HUDEP-2 (cell line): ENCODE data around the gene SKIC2.
"Not testable (repeated sequence)": the region's sequence is repeated elsewhere in the genome, so short reads cannot be mapped to it uniquely, and the experiment has no call there.

Source experiments
- DNase-seq, 76 experiments: peaks; one replicate each; lab custom pipeline; 2025; ENCODE audit not compliant: unreplicated experiment in 76 of 76; lab: John Stamatoyannopoulos, UW

SKIC2 gene

GRCh38 chr6:32002546-32003268 lies 43.7 kb downstream of the SKIC2 start:
- not testable (repeated sequence) for DNase-seq

- DNase-seq, result not testable (repeated sequence)
These were observed 44.3 kb downstream of the SKIC2 start for GRCh38 chr6:32003301-32003700.

GRCh38 chr6:32004393-32004792 lies 45.4 kb downstream of the SKIC2 start:
- not testable (repeated sequence) for DNase-seq

- not testable (repeated sequence) for DNase-seq
These were observed 46.0 kb downstream of the SKIC2 start for GRCh38 chr6:32004864-32005537.

- not testable (repeated sequence) for DNase-seq
These were observed 46.5 kb downstream of the SKIC2 start for GRCh38 chr6:32005538-32005880.

- DNase-seq, result not testable (repeated sequence)
These were observed 47.1 kb downstream of the SKIC2 start for GRCh38 chr6:32005991-32006529.

- DNase-seq, result not testable (repeated sequence)
These were observed 48.1 kb downstream of the SKIC2 start for GRCh38 chr6:32007086-32007485.

GRCh38 chr6:32008037-32008436 lies 49.1 kb downstream of the SKIC2 start:
- not testable (repeated sequence) for DNase-seq

GRCh38 chr6:32008616-32009015 lies 49.6 kb downstream of the SKIC2 start:
- DNase-seq, result not testable (repeated sequence)

- not testable (repeated sequence) for DNase-seq
These were observed 50.6 kb downstream of the SKIC2 start for GRCh38 chr6:32009537-32009936.

- DNase-seq, result not testable (repeated sequence)
These were observed 52.0 kb downstream of the SKIC2 start for GRCh38 chr6:32010856-32011530.

GRCh38 chr6:32012941-32013617 lies 54.1 kb downstream of the SKIC2 start:
- DNase-seq, result peak in 12 of 76 experiments; percentile 5 to 69 (median 28)

GRCh38 chr6:32013738-32014137 lies 54.8 kb downstream of the SKIC2 start:
- DNase-seq, result not testable (repeated sequence)

GRCh38 chr6:32014547-32014946 lies 55.6 kb downstream of the SKIC2 start, which contains the start of gene C4B:
TSS of gene C4B (plus strand) at chr6:32014795. CDS start at chr6:32014846, 51 bp downstream.
- not testable (repeated sequence) for DNase-seq
